Endometrium (tissue), 2 donors: Measurements from ENCODE around the gene AGAP1.

Source experiments
- FAIRE-seq: peaks from 2 replicates; lab custom pipeline; 2012; peaks lifted over from hg19 to GRCh38; lab: Jason Lieb, UNC
- donor health status: control.
- donor health status: control.

AGAP1 gene

DNA sequence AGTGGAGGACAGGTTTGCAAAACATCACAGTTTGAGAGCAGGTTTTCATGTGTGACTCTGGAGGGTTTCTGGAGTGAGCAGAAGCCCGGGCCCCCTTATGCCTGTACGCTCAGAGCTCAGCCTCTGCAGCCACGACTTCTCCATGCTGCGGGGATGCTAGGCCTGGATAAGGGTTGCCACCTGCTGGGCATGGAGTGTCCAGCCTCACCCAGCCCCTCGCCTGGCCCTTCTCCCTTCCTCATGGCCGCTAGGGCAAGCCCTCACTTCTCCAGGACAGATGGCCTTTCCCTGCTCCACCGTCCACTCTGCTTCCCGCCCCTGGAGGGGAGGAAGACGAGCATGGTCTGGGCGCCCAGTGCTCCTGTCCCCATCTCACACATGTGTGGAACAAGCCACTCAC, 355.6 kb downstream of the AGAP1 start:
- no peak for FAIRE-seq

GRCh38 chr2:235850289-235850688, 356.4 kb downstream of the AGAP1 start:
- FAIRE-seq: no peak

DNA sequence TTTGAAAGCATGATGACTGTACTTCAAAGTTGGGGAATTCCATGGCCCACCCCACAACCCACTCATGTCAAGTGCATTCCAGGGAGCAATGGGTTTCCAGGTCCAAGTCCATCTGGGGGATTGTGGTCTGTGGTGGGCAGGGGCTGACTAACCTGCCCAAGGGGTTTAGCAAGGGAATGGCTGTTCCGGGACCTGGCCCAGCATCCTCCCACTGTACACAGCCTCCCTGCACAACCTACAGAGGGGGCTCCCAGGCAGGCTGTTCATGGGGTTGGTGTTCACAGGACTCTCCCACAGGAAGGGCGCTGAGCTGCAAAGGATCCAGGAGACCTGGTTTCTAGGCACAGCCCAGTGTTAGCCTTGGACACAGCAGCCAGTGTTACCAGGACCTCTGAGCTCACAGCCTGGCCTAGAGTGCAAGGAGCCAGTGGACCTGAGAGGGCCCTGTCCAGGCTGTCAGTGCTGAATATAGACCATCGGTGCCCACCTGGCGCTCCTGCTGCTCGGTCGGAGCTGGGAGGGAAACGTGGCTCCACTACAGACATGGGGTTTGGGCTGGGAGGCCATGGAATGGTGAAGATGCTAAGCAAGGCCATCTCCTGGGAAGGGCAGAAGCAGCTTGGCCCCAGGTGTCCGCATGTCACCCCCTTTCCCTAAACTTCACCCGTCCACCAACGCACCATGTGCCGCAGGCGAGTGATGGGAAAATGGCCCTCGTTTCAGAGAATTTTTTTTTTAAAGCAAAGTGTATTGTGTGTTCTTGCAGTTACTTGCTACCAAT, 357.1 kb downstream of the AGAP1 start:
- FAIRE-seq: no peak

GRCh38 chr2:235851828-235852525, 358.1 kb downstream of the AGAP1 start:
- FAIRE-seq: no peak

DNA sequence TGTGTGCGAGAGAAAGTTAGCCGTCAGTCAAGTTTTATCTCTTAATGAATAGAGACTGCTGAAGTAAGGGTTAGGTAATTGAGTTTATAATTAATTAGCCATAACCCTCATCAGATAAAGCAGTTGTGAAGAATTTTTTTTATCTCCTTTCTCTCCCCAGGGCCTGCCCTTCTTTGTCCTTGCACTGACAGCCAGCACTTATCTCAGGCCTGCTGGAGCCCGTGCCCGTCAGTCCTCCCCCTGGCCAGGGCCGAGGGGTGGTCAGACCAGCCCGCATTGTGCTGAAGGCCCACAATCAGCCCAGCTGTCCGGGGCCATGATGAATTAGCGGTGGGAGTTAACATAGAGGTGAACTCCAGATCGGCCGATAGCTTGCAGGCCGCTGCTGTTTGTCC, 358.7 kb downstream of the AGAP1 start:
- FAIRE-seq: no peak

GRCh38 chr2:235854276-235854675, 360.4 kb downstream of the AGAP1 start:
- FAIRE-seq: no peak

DNA sequence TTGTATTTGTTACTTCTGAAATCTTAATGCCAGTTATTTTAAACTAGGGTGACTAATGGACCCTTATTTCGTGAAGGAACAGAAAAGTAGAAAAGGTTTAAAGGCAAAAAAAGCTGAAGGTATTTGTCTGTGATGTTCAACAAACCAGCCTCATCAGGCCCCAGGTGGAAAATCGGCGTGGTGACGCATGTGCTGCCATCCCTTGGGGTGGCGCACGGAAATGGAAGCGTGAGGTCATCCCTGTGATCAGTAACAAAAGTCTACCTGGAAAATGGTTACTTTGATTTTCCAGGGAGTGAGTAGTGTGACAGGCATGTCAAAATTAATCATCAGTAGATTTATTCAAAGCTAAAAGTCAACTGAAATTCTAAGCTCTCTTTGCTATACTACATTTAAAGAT, 361.2 kb downstream of the AGAP1 start:
- FAIRE-seq: no peak

- no peak for FAIRE-seq
These were observed 362.5 kb downstream of the AGAP1 start for GRCh38 chr2:235856151-235856854.

DNA sequence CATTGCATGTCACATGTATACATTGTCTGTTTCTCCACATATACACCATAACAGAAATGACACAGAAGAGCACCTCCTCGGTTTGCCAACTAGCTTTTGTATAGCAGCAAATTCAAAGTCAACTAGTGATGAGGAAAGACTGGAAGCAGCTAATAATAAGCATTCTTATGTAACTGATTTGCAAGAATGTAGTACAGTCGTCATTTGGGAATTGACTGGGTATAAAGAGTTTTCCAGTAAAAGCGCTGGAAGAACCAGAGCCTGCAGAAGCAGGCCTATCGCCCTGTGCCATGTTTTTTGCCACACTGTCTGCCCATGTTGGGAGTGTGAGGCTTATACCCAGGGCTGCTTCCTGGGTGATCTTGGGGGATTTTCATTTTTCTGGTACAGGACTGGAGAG, 363.8 kb downstream of the AGAP1 start:
- FAIRE-seq: no peak

- FAIRE-seq: no peak
These were observed 365.0 kb downstream of the AGAP1 start for GRCh38 chr2:235858881-235859280.

DNA sequence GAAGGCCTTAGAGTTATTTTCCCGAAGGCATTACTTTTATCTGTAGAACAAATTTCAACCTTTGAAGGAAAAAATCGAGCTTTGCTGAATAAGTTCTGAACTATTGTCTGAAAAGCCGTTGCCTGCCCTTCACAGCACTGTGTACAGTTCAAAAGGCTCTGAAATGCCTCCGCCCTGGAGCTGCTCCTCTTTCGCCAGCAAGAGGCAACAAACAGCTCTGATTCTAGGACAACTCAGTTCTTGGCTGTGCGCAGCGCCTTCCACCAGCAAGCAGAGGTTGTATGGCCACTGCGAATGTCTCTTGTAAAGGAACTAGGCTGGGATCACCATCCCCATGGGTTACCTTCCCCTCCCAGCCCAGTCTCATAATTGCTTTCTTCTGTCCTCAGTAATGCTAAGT, 365.8 kb downstream of the AGAP1 start:
- no peak for FAIRE-seq

GRCh38 chr2:235860111-235860510, 366.3 kb downstream of the AGAP1 start:
- no peak for FAIRE-seq

DNA sequence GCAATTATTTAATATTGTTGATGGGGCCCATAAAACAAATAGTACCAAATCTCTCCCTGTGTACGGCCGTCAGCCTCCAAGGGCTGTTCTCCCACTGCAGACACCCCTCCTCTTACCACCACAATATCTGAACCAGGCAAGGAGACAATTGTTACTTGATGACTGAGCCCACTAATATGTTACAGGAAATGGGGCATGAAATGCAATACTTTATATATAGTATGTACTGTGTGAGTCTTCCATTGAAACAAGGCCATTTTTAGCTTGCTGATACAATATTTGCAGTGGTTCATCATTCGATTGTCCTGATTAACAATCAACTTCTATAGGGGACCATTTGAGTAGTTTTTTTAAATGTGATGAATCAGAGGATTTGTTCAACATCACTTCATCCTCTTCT, 367.0 kb downstream of the AGAP1 start:
- FAIRE-seq: no peak

- no peak for FAIRE-seq
These were observed 367.5 kb downstream of the AGAP1 start for GRCh38 chr2:235861383-235861782.

DNA sequence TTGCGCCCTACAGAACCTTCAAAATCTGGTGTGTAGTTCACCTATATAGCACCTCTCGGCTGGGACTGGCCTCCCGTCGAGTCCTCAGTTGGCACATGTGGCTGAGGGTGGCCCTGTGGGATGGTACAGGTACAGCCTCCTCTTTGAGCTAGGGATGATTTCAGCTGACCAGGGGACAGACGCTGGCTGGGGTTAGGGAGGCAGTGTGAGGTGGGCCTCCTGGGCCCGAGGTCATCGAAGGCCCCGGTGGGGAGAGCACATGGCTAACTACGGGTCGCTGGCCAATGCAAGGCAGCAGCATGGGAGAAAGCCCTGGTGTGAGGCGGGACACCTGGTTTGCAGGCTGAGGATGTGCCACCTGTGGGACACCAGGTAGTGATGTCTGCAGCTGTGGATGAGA, 369.6 kb downstream of the AGAP1 start:
- FAIRE-seq: no peak

GRCh38 chr2:235864302-235864701, 370.5 kb downstream of the AGAP1 start:
- FAIRE-seq: no peak

GRCh38 chr2:235864733-235865515, 371.1 kb downstream of the AGAP1 start:
- no peak for FAIRE-seq

DNA sequence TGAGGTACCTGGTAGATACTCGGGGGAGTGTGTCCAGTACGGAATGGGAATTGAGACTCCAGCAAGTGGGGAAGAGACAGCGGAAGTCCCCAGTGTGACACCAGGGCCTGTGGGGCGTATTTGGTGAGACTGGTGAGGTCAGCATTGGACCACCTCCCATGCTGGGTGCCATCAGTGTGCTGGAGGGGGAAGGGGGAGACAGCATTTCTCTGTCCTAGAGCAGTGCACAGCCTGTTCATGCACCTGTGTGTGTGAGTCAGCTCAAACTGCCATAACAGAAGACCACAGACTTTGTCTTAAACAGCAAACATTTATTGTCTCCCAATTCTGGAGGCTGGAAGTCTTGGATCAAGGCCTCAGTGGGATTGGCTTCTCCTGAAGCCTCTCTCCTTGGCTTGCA, 372.5 kb downstream of the AGAP1 start:
- FAIRE-seq: no peak

DNA sequence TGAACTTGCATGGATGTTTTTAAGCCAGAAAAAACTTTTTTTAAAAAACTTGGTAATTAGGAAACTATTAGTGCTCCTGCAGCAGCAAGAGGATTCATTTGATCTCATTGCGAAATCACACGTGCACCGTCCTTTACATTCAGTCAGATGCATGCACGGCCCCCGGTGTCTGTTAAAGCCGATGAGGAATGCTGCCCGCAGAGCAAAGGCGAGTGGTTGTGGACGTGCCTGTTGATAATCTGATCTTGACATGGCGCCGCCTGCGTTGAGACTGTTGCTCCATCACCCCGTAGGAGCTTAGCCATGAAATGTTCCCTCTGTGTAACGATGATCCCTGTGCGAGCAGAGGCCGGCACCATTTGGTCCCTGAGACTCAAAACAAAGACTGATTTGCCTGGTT, 374.4 kb downstream of the AGAP1 start:
- no peak for FAIRE-seq

DNA sequence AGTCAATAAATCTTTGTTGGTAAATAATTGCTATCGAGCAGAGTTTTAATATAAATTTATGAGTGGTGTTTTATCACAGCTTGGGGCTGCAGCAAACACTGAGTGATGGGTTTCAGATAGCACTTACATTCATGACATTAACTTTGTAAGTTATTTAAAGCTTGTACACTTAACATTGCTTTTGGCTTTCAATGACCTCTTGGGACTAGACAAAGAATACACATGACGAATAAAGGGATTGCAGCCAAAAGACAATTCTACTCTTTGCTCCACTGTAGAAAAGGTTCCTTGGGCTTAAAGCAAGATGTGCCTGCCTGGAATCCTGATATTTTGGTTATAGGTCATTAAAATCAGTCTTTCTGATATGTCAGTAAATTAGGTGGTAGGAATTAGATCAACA, 374.8 kb downstream of the AGAP1 start:
- FAIRE-seq: no peak

- FAIRE-seq: no peak
These were observed 376.7 kb downstream of the AGAP1 start for GRCh38 chr2:235870515-235870914.

GRCh38 chr2:235876099-235876679, 382.3 kb downstream of the AGAP1 start:
- FAIRE-seq: no peak
